K562 (cell line): ENCODE data around the gene MED16. TPM values are rescaled to one million over a fixed set of nuclear protein-coding genes. Genes with fewer than 3 reads are reported as not detected.

Experiments used
- ATAC-seq: fragments of 200-7000 bp; cut with Tn5 transposase; 3 replicates; pipeline ENCODE4 v1.9.1; 2020; ENCODE audit warnings: moderate library complexity
- BruUV-seq: library from RNA; stranded (reverse); fragments of 400-500 nt; replicated peaks from 2 replicates; lab custom pipeline; 2021; lab: Mats Ljungman, UMichigan
- CTCF ChIA-PET: fragments of 300-600 bp; formaldehyde crosslinking; extraction: SDS; loops from one replicate; lab custom pipeline; 2021; ENCODE audit warnings: low intra/inter-chr PET ratio; lab: Yijun Ruan, JAX
- POLR2A ChIA-PET: fragments of 300-600, 350-650 bp; sonication (Branson Sonifier 250); formaldehyde crosslinking; extraction: SDS; loops from one replicate; lab custom pipeline; 2021; ENCODE audit warnings: antibody characterized with exemption, inconsistent platforms; lab: Yijun Ruan, JAX
- DNase-seq, 4 experiments: peaks; one replicate each; pipeline versions ENCODE4 v3.0.0 to v3.0.0-alpha.2; 2011 to 2018; ENCODE audit warnings: low spot score in 3 of 4, mixed read lengths in 3 of 4; ENCODE audit errors: extremely low read depth in 1 of 4
- FAIRE-seq: peaks from 2 replicates; lab custom pipeline; 2011; peaks lifted over from hg19 to GRCh38; lab: Jason Lieb, UNC
- H2AFZ ChIP-seq: 2 replicates; pipeline ENCODE4 v1.6.0; 2011; ENCODE audit warnings: low read depth, low read length, control low read depth, inconsistent platforms
- H3K27ac ChIP-seq: fragments of 200-600 bp; 3 replicates; pipeline ENCODE4 v1.8.0; 2011; ENCODE audit warnings: low read depth, mild to moderate bottlenecking, control low read depth, inconsistent platforms, low read length, moderate library complexity, mixed read lengths; ENCODE audit errors: extremely low read depth
- H3K27me3 ChIP-seq, 2 experiments: fragments of 300-600 bp in 1 of 2; 2 replicates in 1 of 2; 3 replicates in 1 of 2; pipeline versions ENCODE4 v1.6.0 to v1.8.0; 2011; ENCODE audit warnings: inconsistent platforms in 2 of 2, low read length in 2 of 2, mild to moderate bottlenecking in 1 of 2, mixed read lengths in 1 of 2, moderate library complexity in 1 of 2; ENCODE audit not compliant: control insufficient read depth in 2 of 2, insufficient read depth in 2 of 2
- H3K36me3 ChIP-seq: fragments of 300-600 bp; 3 replicates; pipeline ENCODE4 v1.8.0; 2011; ENCODE audit warnings: mild to moderate bottlenecking, low read length, inconsistent platforms; ENCODE audit not compliant: control insufficient read depth, insufficient read depth
- H3K4me1 ChIP-seq, 2 experiments: fragments of 200-600 bp in 1 of 2; replicated peaks in 1 of 2; 2 replicates in 1 of 2; 3 replicates in 1 of 2; pipeline versions ENCODE4 v1.5.1 to v1.8.0; 2011; ENCODE audit warnings: inconsistent platforms in 2 of 2, low read length in 2 of 2, mild to moderate bottlenecking in 1 of 2, mixed read lengths in 1 of 2, moderate library complexity in 1 of 2; ENCODE audit not compliant: control insufficient read depth in 2 of 2, insufficient read depth in 2 of 2
- H3K4me2 ChIP-seq: 2 replicates; pipeline ENCODE4 v1.6.1; 2011; ENCODE audit warnings: low read length, control low read depth, inconsistent platforms, mixed read lengths; ENCODE audit not compliant: insufficient read depth
- H3K4me3 ChIP-seq: fragments of 200-600 bp; sonication (generic), shearing (Covaris generic); 2 replicates; pipeline ENCODE4 v1.5.1; 2016; ENCODE audit warnings: control low read depth, inconsistent platforms
- H3K79me2 ChIP-seq: fragments of 200-600 bp; 3 replicates; pipeline ENCODE4 v1.8.0; 2011; ENCODE audit warnings: low read length, inconsistent platforms; ENCODE audit not compliant: control insufficient read depth, insufficient read depth
- H3K9ac ChIP-seq, 2 experiments: 2 replicates each; pipeline versions ENCODE4 v1.6.0 to v1.6.1; 2011; ENCODE audit warnings: low read depth in 2 of 2, low read length in 2 of 2, control low read depth in 1 of 2, inconsistent platforms in 1 of 2, mild to moderate bottlenecking in 1 of 2, mixed read lengths in 1 of 2; ENCODE audit not compliant: insufficient read depth in 1 of 2
- H3K9me1 ChIP-seq: one replicate; pipeline ENCODE4 v1.6.0; 2011; ENCODE audit warnings: inconsistent platforms, mild to moderate bottlenecking, low read length, moderate library complexity; ENCODE audit not compliant: control insufficient read depth, insufficient read depth
- H3K9me3 ChIP-seq: replicated peaks from 2 replicates; pipeline ENCODE4 v1.5.1; 2011; ENCODE audit warnings: low read depth, low read length, inconsistent platforms; ENCODE audit not compliant: control insufficient read depth, insufficient read depth
- H4K20me1 ChIP-seq: replicated peaks from 2 replicates; pipeline ENCODE4 v1.6.1; 2011; ENCODE audit warnings: low read length, inconsistent platforms, mixed read lengths; ENCODE audit not compliant: control insufficient read depth, insufficient read depth
- ATF1 ChIP-seq, 2 experiments: fragments of 450-650 bp in 1 of 2; IDR thresholded peaks; 2 replicates each; pipeline ENCODE4 v1.6.1; 2016; ENCODE audit warnings: missing compliant biosample characterization in 1 of 2, missing genetic modification characterization in 1 of 2
- BACH1 ChIP-seq: fragments of 200-800 bp; sonication (Bioruptor generic); IDR thresholded peaks from 2 replicates; pipeline ENCODE4 v1.6.1; 2016; ENCODE audit warnings: missing genetic modification characterization, missing compliant biosample characterization
- C11orf30 ChIP-seq: fragments of 450-650 bp; IDR thresholded peaks from 2 replicates; pipeline ENCODE4 v1.6.1; 2016; ENCODE audit warnings: low read depth, mild to moderate bottlenecking
- CUX1 ChIP-seq: fragments of 200-800 bp; sonication (Bioruptor generic); IDR thresholded peaks from 2 replicates; pipeline ENCODE4 v1.6.1; 2016; ENCODE audit warnings: missing genetic modification characterization, missing compliant biosample characterization
- FOXJ2 ChIP-seq: fragments of 200-800 bp; sonication (Bioruptor generic); IDR thresholded peaks from 2 replicates; pipeline ENCODE4 v1.6.1; 2016; ENCODE audit warnings: missing genetic modification characterization, missing compliant biosample characterization
- FUS ChIP-seq: fragments of 200-400 bp; formaldehyde crosslinking; optimal IDR thresholded peaks from 2 replicates; pipeline ENCODE3; 2017; ENCODE audit warnings: low read depth, low read length
- HCFC1 ChIP-seq: IDR thresholded peaks from 2 replicates; pipeline ENCODE4 v1.6.1; 2012; ENCODE audit warnings: low read depth, low read length, improper control_type of control experiment
- STAT5B ChIP-seq: fragments of 250-450 bp; sonication (Bioruptor Pico); IDR thresholded peaks from 2 replicates; pipeline ENCODE4 v1.8.0; 2021; ENCODE audit warnings: mild to moderate bottlenecking, inconsistent platforms
- U2AF2 ChIP-seq: fragments of 200-400 bp; formaldehyde crosslinking; optimal IDR thresholded peaks from 2 replicates; pipeline ENCODE3; 2017; ENCODE audit warnings: low read depth, mild to moderate bottlenecking, low read length
- XRCC5 ChIP-seq: fragments of 200-400 bp; formaldehyde crosslinking; IDR thresholded peaks from 2 replicates; pipeline ENCODE4 v1.6.1; 2017; ENCODE audit warnings: low read depth, mild to moderate bottlenecking, low read length
- YY1 ChIP-seq, 3 experiments: IDR thresholded peaks; 2 replicates each; pipeline ENCODE4 v1.6.1; 2011; ENCODE audit warnings: low read length in 2 of 3, mild to moderate bottlenecking in 2 of 3, moderate library complexity in 2 of 3, borderline replicate concordance in 1 of 3, control low read depth in 1 of 3, low read depth in 1 of 3; ENCODE audit not compliant: insufficient read depth in 3 of 3, insufficient replicate concordance in 2 of 3, control insufficient read depth in 1 of 3, insufficient read length in 1 of 3; ENCODE audit errors: extremely low read depth in 1 of 3
- ZNF444 ChIP-seq: fragments of 250-450 bp; sonication (Bioruptor Pico); IDR thresholded peaks from 2 replicates; pipeline ENCODE4 v1.4.0; 2020; ENCODE audit warnings: mild to moderate bottlenecking, moderate library complexity
- ZNF586 ChIP-seq: fragments of 450-650 bp; formaldehyde crosslinking; conservative IDR thresholded peaks from 2 replicates; pipeline ENCODE4 v1.4.0; 2020; ENCODE audit warnings: mild to moderate bottlenecking, moderate library complexity
- ZNF717 ChIP-seq: fragments of 250-450 bp; sonication (Bioruptor Pico); IDR thresholded peaks from 2 replicates; pipeline ENCODE4 v1.5.0; 2021
- WGBS: fragments of 100-300 bp; shearing (Covaris generic); methylation state at CpG from one replicate; pipeline ENCODE4 v1.1.6; 2016; ENCODE audit warnings: low coverage, mixed read lengths; ENCODE audit not compliant: insufficient coverage; ENCODE audit errors: missing lambda C conversion rate; 5-methylcytosine and 5-hydroxymethylcytosine counted together
- in situ Hi-C: fragments of 300-500 bp; cut with MboI; formaldehyde crosslinking; loops from 4 replicates; pipeline ENCODE4 v1.15.0; 2018; ENCODE audit warnings: inconsistent platforms, mixed read lengths
- intact Hi-C: fragments of 100-400 bp; cut with micrococcal nuclease; formaldehyde crosslinking; loops from 2 replicates; pipeline ENCODE4 v1.14.2; 2022
- polyA plus RNA-seq, 8 experiments: library from polyadenylated mRNA; depleted of rRNA in 4 of 8; stranded (reverse) in 5 of 8; unstranded in 3 of 8; fragments of >200 nt; fragmentation: Nextera tagmentation in 2 of 8; fragmentation: Illumina TruSeq in 1 of 8; extraction: Ambion mirVana in 2 of 8; extraction: Trizol in 1 of 8; gene quantifications; 2 replicates each; pipeline versions ENCODE4 v1.2.1 to v1.2.3, GENCODE V29; 2011 to 2014; ENCODE audit warnings: inconsistent platforms in 1 of 8, missing spikeins in 1 of 8
- total RNA-seq, 7 experiments: library from RNA; depleted of rRNA in 6 of 7; stranded (reverse); fragments of >200 nt in 6 of 7; fragmentation: Illumina TruSeq in 2 of 7; extraction: Trizol in 2 of 7; gene quantifications; 2 replicates each; pipeline versions ENCODE4 v1.2.1 to v1.2.3, GENCODE V29; 2011 to 2021; ENCODE audit warnings: low replicate concordance in 1 of 7

The MED16 gene
- total and polyA plus RNA-seq, 9 of the 15 experiments (the other 6 are each of a cell fraction or from before 2014, with no cell fraction given) = 0.89 to 59.9 (median 8.6) TPM

- TF ChIP-seq FOXJ2 (tag) = no peak
- TF ChIP-seq ZNF444 (CRISPR knock-in tag) = no peak
Measured at GRCh38 chr19:918152-918437, 25.1 kb upstream of the MED16 start (continued).

GRCh38 chr19:917323-918151 lies 24.6 kb upstream of the MED16 start, which contains the start of gene KISS1R:
Gene KISS1R (plus strand): TSS chr19:917333. CDS start chr19:917503, 170 bp downstream.
- peak within 1 kb of the TSS; percentile 84 for H3K4me2 ChIP-seq
- DNase-seq (peak; percentile 60 to 90 (median 74)), ATAC-seq (peak; percentile 81), FAIRE-seq (peak; percentile 77)
- H3K9ac ChIP-seq = peak within 1 kb of the TSS; percentile 83 to 94
- H3K4me1 ChIP-seq = peaks cover 6 to 69% of the 10 kb centered on the region in 2 experiments; a peak in 4 of 5 replicates
- H3K27ac ChIP-seq = peak within 1 kb of the TSS; percentile 89
- H3K4me3 ChIP-seq = peak within 1 kb of the TSS; percentile 65
- H3K27me3 ChIP-seq = no peaks in the 10 kb centered on the region
- intact Hi-C loops (loop anchor here (1.0 kb wide), 1 partner anchor 147 kb away; no protein-coding TSS in a partner anchor), in situ Hi-C loops (no loop called here)
- peak within 1 kb of the TSS; percentile 83 for H2AFZ ChIP-seq
- whole genome bisulfite sequencing = 1% methylated on average over 66 of the region's 87 CpGs
- POLR2A ChIA-PET = interaction anchor here (0.6 kb wide), 3 partner anchors 29 to 120 kb away, joined by 3 read pairs; partner anchors contain the start of gene PTBP1
- H3K9me3 ChIP-seq = no peaks in the 10 kb centered on the region
- CTCF ChIA-PET = interaction anchor here (0.7 to 6.8 kb wide), 5 partner anchors 24 to 313 kb away, joined by 3 to 74 read pairs (median 6); partner anchors contain the start of genes MED16 and RNU6-9
- peaks cover 36% of the 10 kb centered on the region for H3K79me2 ChIP-seq
- BruUV-seq = TSS peak; percentile 52
- no peaks in the 10 kb centered on the region for H4K20me1 ChIP-seq
- peaks cover 8% of the 10 kb centered on the region; the same call in 1 of the 3 replicates for H3K36me3 ChIP-seq
- H3K9me1 ChIP-seq = no peaks in the 10 kb centered on the region
- peak; percentile 55; the same call in 1 of the 2 replicates for TF ChIP-seq XRCC5
- TF ChIP-seq FUS = no peak
- TF ChIP-seq ATF1 (CRISPR knock-in tag; IDR thresholded peaks at IDR 0.05) = 0 out of 2 replicates have a peak, but pooled peaks have one; percentile 3
- peak; percentile 92 for TF ChIP-seq ATF1 (tag; IDR thresholded peaks at IDR 0.05)
- TF ChIP-seq ZNF717 (CRISPR knock-in tag) = no peak
- TF ChIP-seq YY1 (IDR thresholded peaks at IDR 0.05; ENCODE audit: borderline replicate concordance in 1 of 3, control insufficient read depth in 1 of 3, extremely low read depth in 1 of 3, insufficient read depth in 3 of 3, insufficient read length in 1 of 3, insufficient replicate concordance in 2 of 3, low read depth in 1 of 3, low read length in 2 of 3) = peak in 2 of 3 experiments; percentile 32 to 49
- no peak for TF ChIP-seq CUX1
- no peak for TF ChIP-seq ZNF586
- no peak for TF ChIP-seq BACH1
- 0 out of 2 replicates have a peak, but pooled peaks have one; percentile 18 for TF ChIP-seq HCFC1
- no peak for TF ChIP-seq U2AF2
- TF ChIP-seq C11orf30 = no peak
- no peak for TF ChIP-seq STAT5B (CRISPR knock-in tag)
